CD8-positive, alpha-beta memory T cell (primary cell): ENCODE data around the gene CDK14. TPM values are rescaled to one million over a fixed set of nuclear protein-coding genes. Genes with fewer than 3 reads are reported as not detected.

Source experiments
- CTCF ChIA-PET: fragments of 350-600 bp; sonication (Branson Sonifier 250); formaldehyde crosslinking; loops from one replicate; lab custom pipeline; 2021; ENCODE audit warnings: antibody characterized with exemption; lab: Charles Lee
- POLR2A ChIA-PET: fragments of 350-600 bp; sonication (Branson Sonifier 250); formaldehyde crosslinking; loops from one replicate; lab custom pipeline; 2021; ENCODE audit warnings: antibody characterized with exemption; lab: Charles Lee
- DNase-seq, 5 donors: peaks; one replicate each; pipeline versions ENCODE4 v3.0.0 to v3.0.0-alpha.2; 2020 to 2022; ENCODE audit warnings: mixed read lengths in 1 of 5
- H3K27ac ChIP-seq: one replicate; pipeline ENCODE4 v1.7.0; 2013; ENCODE audit warnings: low read depth, mild to moderate bottlenecking, low read length, moderate library complexity
- H3K27me3 ChIP-seq: 2 replicates; pipeline ENCODE4 v1.7.0; 2013; ENCODE audit warnings: low read length, mild to moderate bottlenecking; ENCODE audit not compliant: insufficient read depth, poor library complexity, severe bottlenecking
- H3K36me3 ChIP-seq: 2 replicates; pipeline ENCODE4 v1.7.0; 2013; ENCODE audit warnings: mild to moderate bottlenecking, low read length, moderate library complexity; ENCODE audit not compliant: insufficient read depth
- H3K4me1 ChIP-seq: 2 replicates; pipeline ENCODE4 v1.7.0; 2013; ENCODE audit warnings: mild to moderate bottlenecking, low read length, moderate library complexity; ENCODE audit not compliant: insufficient read depth
- H3K4me3 ChIP-seq: 2 replicates; pipeline ENCODE4 v1.7.0; 2013; ENCODE audit warnings: mild to moderate bottlenecking, low read length
- H3K9me3 ChIP-seq: 2 replicates; pipeline ENCODE4 v1.7.0; 2013; ENCODE audit warnings: mild to moderate bottlenecking, low read length
- H3K27ac Mint-ChIP-seq, 8 donors: one replicate each; pipeline ENCODE4 v1.8.0; 2020 to 2021; ENCODE audit warnings: mixed read lengths in 8 of 8, mild to moderate bottlenecking in 6 of 8, inconsistent platforms in 3 of 8, moderate library complexity in 3 of 8
- H3K27me3 Mint-ChIP-seq, 2 donors: one replicate each; pipeline ENCODE4 v1.8.0; 2020 to 2021; ENCODE audit warnings: mixed read lengths in 2 of 2, mild to moderate bottlenecking in 1 of 2, moderate library complexity in 1 of 2
- H3K36me3 Mint-ChIP-seq, 3 donors: one replicate each; pipeline ENCODE4 v1.8.0; 2020 to 2021; ENCODE audit warnings: mixed read lengths in 3 of 3, inconsistent platforms in 1 of 3, mild to moderate bottlenecking in 1 of 3
- H3K4me1 Mint-ChIP-seq, 3 donors: one replicate each; pipeline ENCODE4 v1.8.0; 2020 to 2021; ENCODE audit warnings: mixed read lengths in 3 of 3, inconsistent platforms in 1 of 3, mild to moderate bottlenecking in 1 of 3
- H3K4me3 Mint-ChIP-seq, 7 donors: one replicate each; pipeline ENCODE4 v1.8.0; 2020 to 2021; ENCODE audit warnings: mixed read lengths in 7 of 7, mild to moderate bottlenecking in 6 of 7, moderate library complexity in 4 of 7, inconsistent platforms in 2 of 7
- H3K9me3 Mint-ChIP-seq, 5 donors: one replicate each; pipeline ENCODE4 v1.8.0; 2020 to 2022; ENCODE audit warnings: mixed read lengths in 5 of 5, mild to moderate bottlenecking in 3 of 5, moderate library complexity in 2 of 5, inconsistent platforms in 1 of 5
- polyA plus RNA-seq: library from polyadenylated mRNA; unstranded; fragments of 300-500 nt; fragmentation: Illumina TruSeq; gene quantifications from one replicate; pipeline ENCODE4 v1.2.3, GENCODE V29; 2021
- total RNA-seq, 2 experiments: library from RNA; stranded (reverse); gene quantifications; one replicate each; pipeline ENCODE4 v1.2.3, GENCODE V29; 2021

CDK14 gene
- total and polyA plus RNA-seq, 3 experiments from 2014 or later: 0.05 to 0.20 TPM; not detected in 1

DNA sequence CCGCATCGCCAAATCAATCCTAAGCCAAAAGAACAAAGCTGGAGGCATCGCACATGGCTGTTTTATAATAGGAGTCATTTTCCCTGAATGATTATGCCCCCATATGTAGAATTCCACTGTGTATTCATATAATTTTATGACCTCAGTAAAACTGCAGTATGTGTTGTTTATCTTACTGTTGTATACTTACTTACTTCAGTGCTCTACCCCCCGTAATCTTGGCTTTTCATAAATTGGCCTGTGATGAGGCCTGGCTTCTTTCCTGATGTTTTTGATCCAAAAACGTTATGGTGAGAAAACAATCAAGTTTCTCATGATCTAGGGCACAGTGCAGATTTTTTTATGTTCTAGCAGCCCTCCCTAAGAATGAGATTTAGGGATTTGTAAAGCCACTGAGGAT, 361.8 kb downstream of the CDK14 start:
- no peaks in the 10 kb centered on the region for H3K27me3 ChIP-seq
- no peaks in the 10 kb centered on the region for H3K36me3 Mint-ChIP-seq
- H3K4me3 Mint-ChIP-seq: no peak overlapping the region
- H3K27ac Mint-ChIP-seq: no peak overlapping the region
- H3K36me3 ChIP-seq: no peaks in the 10 kb centered on the region
- no peak for DNase-seq
- no peak overlapping the region for H3K27ac ChIP-seq
- no peak overlapping the region for H3K4me3 ChIP-seq
- ChIA-PET CTCF (no interaction called here), POLR2A (no interaction called here)
- peaks cover 0 to 13% (median 0%) of the 10 kb centered on the region in 5 donors for H3K9me3 Mint-ChIP-seq
- no peaks in the 10 kb centered on the region for H3K9me3 ChIP-seq
- H3K4me1 Mint-ChIP-seq: no peaks in the 10 kb centered on the region
- no peaks in the 10 kb centered on the region for H3K4me1 ChIP-seq
- H3K27me3 Mint-ChIP-seq: no peaks in the 10 kb centered on the region

DNA sequence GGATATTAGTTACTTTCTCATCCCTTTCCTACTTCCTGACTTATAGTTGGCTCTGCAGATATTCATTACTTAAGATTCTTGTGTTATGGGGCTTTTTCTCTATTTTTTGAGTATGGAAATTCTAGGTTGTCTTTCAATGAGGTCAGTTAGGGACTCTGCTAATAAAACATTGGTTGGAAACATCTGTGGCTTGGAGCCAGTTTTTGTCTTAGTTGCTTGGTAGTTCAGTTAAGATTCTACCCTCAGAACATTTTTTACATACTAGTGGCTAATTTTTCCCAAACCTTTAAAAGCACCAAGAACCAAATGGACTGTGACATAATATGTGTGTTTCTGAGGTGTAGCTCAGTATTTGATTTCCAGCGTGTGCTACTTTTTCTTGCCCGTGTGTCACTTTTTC, 362.5 kb downstream of the CDK14 start:
- ChIA-PET POLR2A (no interaction called here), CTCF (no interaction called here)
- Histone ChIP-seq H3K9me3 (no peaks in the 10 kb centered on the region), H3K27me3 (no peaks in the 10 kb centered on the region), H3K4me3 (no peak overlapping the region), H3K4me1 (no peaks in the 10 kb centered on the region), H3K36me3 (no peaks in the 10 kb centered on the region), H3K27ac (no peak overlapping the region)
- Mint-ChIP-seq H3K27ac (no peak overlapping the region), H3K4me3 (no peak overlapping the region), H3K9me3 (peaks cover 0 to 13% (median 0%) of the 10 kb centered on the region in 5 donors), H3K4me1 (no peaks in the 10 kb centered on the region), H3K27me3 (no peaks in the 10 kb centered on the region), H3K36me3 (no peaks in the 10 kb centered on the region)
- DNase-seq: no peak

DNA sequence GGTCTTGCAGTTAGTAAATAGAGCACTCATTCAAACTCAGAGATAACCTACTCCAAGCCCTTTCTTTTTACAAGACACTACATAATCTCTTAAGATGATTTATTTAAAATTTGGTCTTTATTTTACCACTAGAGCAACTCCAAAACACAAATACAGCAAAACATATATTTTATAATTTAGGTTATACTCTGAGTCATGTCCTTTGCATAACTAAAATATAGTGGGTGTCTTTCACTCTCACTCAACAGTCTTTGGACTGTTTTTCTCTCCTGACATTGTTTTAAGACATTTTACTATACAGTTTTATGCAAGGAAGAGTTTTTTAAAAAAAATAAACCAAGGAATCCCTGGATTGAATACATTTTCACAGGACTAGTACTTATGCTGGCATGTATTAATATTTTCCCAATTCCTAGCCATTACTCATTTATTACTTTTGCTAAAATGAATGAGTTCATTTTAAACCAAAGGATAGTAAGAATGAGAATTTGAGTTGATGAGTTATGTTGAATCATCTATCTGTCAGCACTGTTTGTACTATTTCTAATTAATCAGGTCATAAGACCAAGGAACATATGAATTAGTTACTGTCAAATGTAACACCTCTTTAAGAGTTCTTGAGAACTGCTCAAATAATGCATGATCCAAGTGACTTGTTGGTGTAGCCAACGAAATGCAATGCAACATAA, 365.1 kb downstream of the CDK14 start:
- H3K27ac ChIP-seq: no peak overlapping the region
- DNase-seq: no peak
- no peaks in the 10 kb centered on the region for H3K36me3 Mint-ChIP-seq
- no peaks in the 10 kb centered on the region for H3K4me1 ChIP-seq
- no peaks in the 10 kb centered on the region for H3K4me1 Mint-ChIP-seq
- no peaks in the 10 kb centered on the region for H3K9me3 ChIP-seq
- ChIA-PET CTCF (no interaction called here), POLR2A (no interaction called here)
- no peak overlapping the region for H3K27ac Mint-ChIP-seq
- H3K27me3 Mint-ChIP-seq: no peaks in the 10 kb centered on the region
- H3K4me3 ChIP-seq: no peak overlapping the region
- no peak overlapping the region for H3K4me3 Mint-ChIP-seq
- no peaks in the 10 kb centered on the region for H3K36me3 ChIP-seq
- no peaks in the 10 kb centered on the region for H3K27me3 ChIP-seq
- H3K9me3 Mint-ChIP-seq: peaks cover 0 to 13% (median 1%) of the 10 kb centered on the region in 5 donors

DNA sequence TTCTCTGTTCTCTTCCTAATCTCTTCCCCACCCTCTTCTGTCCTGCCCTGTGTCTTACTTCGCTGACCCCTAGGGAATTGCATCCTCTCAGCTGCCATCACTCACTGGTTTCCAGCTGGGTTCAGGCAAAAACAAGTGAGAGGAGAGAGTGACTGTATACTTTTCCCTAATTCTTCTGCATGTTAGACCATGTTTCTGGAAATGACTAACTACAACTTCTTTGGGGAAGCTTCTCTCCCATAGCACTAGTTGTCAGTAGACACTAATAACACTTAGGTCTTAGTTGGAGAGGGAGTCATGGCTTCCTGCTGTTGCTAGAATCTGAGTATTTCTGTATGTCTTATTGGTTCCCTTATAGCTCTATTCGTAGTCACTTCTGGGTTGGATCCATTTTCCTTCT, 369.1 kb downstream of the CDK14 start:
- Mint-ChIP-seq H3K4me1 (no peaks in the 10 kb centered on the region), H3K27me3 (no peaks in the 10 kb centered on the region), H3K9me3 (peaks cover 0 to 7% (median 4%) of the 10 kb centered on the region in 5 donors), H3K36me3 (no peaks in the 10 kb centered on the region), H3K27ac (no peak overlapping the region), H3K4me3 (no peak overlapping the region)
- H3K4me1 ChIP-seq: no peaks in the 10 kb centered on the region
- ChIA-PET CTCF (no interaction called here), POLR2A (no interaction called here)
- no peaks in the 10 kb centered on the region for H3K36me3 ChIP-seq
- no peak overlapping the region for H3K4me3 ChIP-seq
- no peak for DNase-seq
- no peak overlapping the region for H3K27ac ChIP-seq
- no peaks in the 10 kb centered on the region for H3K27me3 ChIP-seq
- H3K9me3 ChIP-seq: no peaks in the 10 kb centered on the region

DNA sequence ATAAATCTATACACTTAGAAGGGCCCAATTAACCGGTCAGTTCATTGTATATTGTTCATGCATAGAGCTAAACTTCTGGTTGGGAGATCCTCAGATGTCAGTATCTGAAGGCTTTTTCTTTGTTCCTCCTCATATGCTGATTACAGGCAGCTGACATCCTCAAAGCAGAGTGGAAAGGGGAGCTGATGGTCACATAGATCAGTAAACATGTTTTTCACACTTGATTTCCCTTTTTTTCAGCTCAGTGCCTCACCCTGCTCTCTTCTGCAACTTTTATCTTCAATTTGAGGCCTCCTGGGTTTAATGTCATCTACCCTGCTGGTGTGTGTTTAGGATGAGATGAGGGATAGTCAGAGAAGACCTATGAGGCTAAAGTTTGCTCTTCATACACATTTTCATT, 370.2 kb downstream of the CDK14 start:
- no peak overlapping the region for H3K4me3 Mint-ChIP-seq
- no peaks in the 10 kb centered on the region for H3K4me1 ChIP-seq
- no peaks in the 10 kb centered on the region for H3K27me3 Mint-ChIP-seq
- H3K4me1 Mint-ChIP-seq: no peaks in the 10 kb centered on the region
- H3K36me3 Mint-ChIP-seq: no peaks in the 10 kb centered on the region
- CTCF ChIA-PET: no interaction called here
- POLR2A ChIA-PET: no interaction called here
- no peak overlapping the region for H3K4me3 ChIP-seq
- no peak overlapping the region for H3K27ac ChIP-seq
- no peak for DNase-seq
- no peak overlapping the region for H3K27ac Mint-ChIP-seq
- no peaks in the 10 kb centered on the region for H3K36me3 ChIP-seq
- peaks cover 1 to 9% (median 6%) of the 10 kb centered on the region in 5 donors for H3K9me3 Mint-ChIP-seq
- H3K27me3 ChIP-seq: no peaks in the 10 kb centered on the region
- no peaks in the 10 kb centered on the region for H3K9me3 ChIP-seq

DNA sequence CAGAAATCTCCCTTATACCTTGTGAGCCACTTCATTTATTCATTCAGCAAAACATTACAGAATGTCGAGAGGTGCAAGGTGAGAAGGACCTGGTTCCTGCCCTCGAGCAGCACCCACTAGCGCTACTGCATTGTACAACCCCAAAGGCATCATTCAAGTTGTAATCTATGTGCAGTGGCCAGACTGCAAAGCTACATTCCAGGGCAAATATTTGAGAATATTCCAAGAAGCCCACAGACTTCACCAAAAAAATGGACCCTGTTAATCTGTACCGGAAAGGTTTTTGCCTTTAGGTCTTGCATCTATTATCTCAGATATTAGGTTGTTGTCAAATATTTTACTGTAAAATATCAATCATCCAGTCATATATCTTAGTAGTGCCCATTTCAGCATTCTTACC, 372.8 kb downstream of the CDK14 start:
- Histone ChIP-seq H3K4me1 (no peaks in the 10 kb centered on the region), H3K9me3 (no peaks in the 10 kb centered on the region), H3K27me3 (no peaks in the 10 kb centered on the region), H3K27ac (no peak overlapping the region), H3K36me3 (no peaks in the 10 kb centered on the region), H3K4me3 (no peak overlapping the region)
- H3K4me1 Mint-ChIP-seq: no peaks in the 10 kb centered on the region
- peaks cover 4 to 12% (median 11%) of the 10 kb centered on the region in 5 donors for H3K9me3 Mint-ChIP-seq
- H3K36me3 Mint-ChIP-seq: no peaks in the 10 kb centered on the region
- H3K4me3 Mint-ChIP-seq: no peak overlapping the region
- ChIA-PET CTCF (no interaction called here), POLR2A (no interaction called here)
- no peak overlapping the region for H3K27ac Mint-ChIP-seq
- no peak for DNase-seq
- H3K27me3 Mint-ChIP-seq: no peaks in the 10 kb centered on the region

DNA sequence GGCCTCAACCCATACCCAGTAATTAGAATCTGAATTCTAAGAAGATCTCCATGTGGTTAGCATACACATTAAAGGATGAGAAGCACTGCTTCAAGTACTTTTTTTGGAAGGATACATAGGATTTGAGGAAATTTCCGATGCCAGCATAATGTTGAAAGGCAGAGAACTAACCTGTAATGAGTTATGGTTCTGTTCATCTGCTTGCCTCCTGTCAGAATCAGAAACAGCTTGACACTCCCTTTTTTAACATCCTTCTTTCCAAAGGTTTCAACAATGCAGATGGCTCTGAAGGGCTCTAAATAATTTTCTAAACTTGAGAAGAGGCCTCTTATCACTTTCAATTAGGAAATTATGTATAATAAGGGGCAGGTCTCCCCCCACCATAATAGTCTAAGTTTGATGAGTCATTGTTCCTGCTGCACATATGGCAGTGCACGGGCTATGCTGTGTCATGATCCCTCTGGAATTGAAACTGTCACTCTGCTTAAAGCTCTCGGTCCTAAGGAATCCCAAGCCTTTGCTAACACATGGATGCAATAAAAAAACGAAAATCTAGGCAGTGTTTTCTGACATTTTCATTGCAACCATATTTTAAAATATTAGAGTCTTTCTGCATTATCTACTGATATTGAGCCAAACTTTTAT, 376.9 kb downstream of the CDK14 start:
- no peak overlapping the region for H3K4me3 ChIP-seq
- no peaks in the 10 kb centered on the region for H3K36me3 ChIP-seq
- CTCF ChIA-PET: no interaction called here
- no peaks in the 10 kb centered on the region for H3K27me3 Mint-ChIP-seq
- no peak overlapping the region for H3K27ac Mint-ChIP-seq
- no peak overlapping the region for H3K4me3 Mint-ChIP-seq
- peaks cover 10 to 20% (median 15%) of the 10 kb centered on the region in 5 donors for H3K9me3 Mint-ChIP-seq
- H3K4me1 ChIP-seq: no peaks in the 10 kb centered on the region
- H3K27me3 ChIP-seq: no peaks in the 10 kb centered on the region
- H3K9me3 ChIP-seq: no peaks in the 10 kb centered on the region
- POLR2A ChIA-PET: no interaction called here
- no peaks in the 10 kb centered on the region for H3K4me1 Mint-ChIP-seq
- no peaks in the 10 kb centered on the region for H3K36me3 Mint-ChIP-seq
- no peak overlapping the region for H3K27ac ChIP-seq
- DNase-seq: no peak

DNA sequence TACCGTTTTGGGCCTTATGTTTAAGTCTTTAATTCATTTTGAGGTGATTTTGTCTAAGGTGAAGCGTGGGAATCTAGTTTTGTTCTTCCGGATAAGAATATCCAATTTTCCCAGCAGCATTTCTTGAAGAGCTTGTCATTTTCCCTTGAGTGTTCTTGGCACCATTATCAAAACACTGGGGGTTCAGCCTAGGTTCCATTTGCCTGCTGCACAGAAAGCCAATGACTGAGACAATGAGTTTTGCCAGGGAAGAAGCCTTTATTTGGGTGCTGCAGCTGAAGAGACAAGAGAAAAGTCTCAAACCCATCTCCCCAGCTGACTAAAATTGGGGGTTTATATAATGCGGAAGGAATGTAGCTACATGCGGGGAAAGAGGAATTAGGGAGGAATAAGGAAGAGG, 380.9 kb downstream of the CDK14 start:
- Mint-ChIP-seq H3K36me3 (no peaks in the 10 kb centered on the region), H3K4me3 (no peak overlapping the region), H3K4me1 (no peaks in the 10 kb centered on the region), H3K27ac (no peak overlapping the region), H3K27me3 (no peaks in the 10 kb centered on the region), H3K9me3 (peaks cover 11 to 20% (median 18%) of the 10 kb centered on the region in 5 donors)
- H3K27me3 ChIP-seq: no peaks in the 10 kb centered on the region
- H3K4me1 ChIP-seq: no peaks in the 10 kb centered on the region
- no peak overlapping the region for H3K4me3 ChIP-seq
- H3K27ac ChIP-seq: no peak overlapping the region
- ChIA-PET POLR2A (no interaction called here), CTCF (no interaction called here)
- H3K36me3 ChIP-seq: no peaks in the 10 kb centered on the region
- DNase-seq: no peak
- H3K9me3 ChIP-seq: no peaks in the 10 kb centered on the region
